Inflammatory macrophage treated with lipopolysaccharide for 4 hours (primary cell): ENCODE measurements around the gene UBE2J1.
A peak's percentile ranks its signal among the peaks of the same experiment; 100 is the strongest.
"Not testable (repeated sequence)": the region's sequence is repeated elsewhere in the genome, so short reads cannot be mapped to it uniquely, and the experiment has no call there.

Experiments used
- DNase-seq: peaks from one replicate; pipeline ENCODE4 v3.0.0-alpha.2; 2020

UBE2J1 gene

GRCh38 chr6:89352278-89353117, at the start of gene UBE2J1:
UBE2J1 (minus strand) TSS chr6:89352722; CDS start chr6:89352569, 153 bp downstream.
- peak; percentile 98 for DNase-seq

DNA sequence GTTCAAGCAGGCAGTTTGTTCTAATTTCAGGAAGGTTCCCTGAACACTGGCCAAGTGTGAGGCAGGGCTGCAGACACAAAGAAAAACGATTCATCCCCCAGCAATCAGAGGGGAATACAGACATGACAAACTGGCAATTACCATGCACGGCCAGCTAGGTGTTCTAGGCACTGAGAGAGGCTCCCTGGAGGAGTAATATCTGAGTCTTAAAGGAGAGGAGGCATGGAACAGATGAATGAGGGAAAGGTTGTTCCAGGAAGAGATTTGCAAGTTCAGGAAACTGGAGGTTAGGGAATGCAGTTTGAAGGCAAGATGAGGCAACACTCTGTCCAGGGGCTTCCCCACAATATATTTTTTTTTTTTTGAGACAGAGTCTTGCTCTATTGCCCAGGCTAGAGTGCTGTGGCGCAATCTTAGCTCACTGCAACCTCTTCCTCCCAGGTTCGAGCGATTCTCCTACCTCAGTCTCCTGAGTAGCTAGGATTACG, 48.4 kb upstream of the UBE2J1 start:
- DNase-seq: peak; percentile 35

- DNase-seq: no peak
These were observed 47.5 kb upstream of the UBE2J1 start for GRCh38 chr6:89400050-89400449.

DNA sequence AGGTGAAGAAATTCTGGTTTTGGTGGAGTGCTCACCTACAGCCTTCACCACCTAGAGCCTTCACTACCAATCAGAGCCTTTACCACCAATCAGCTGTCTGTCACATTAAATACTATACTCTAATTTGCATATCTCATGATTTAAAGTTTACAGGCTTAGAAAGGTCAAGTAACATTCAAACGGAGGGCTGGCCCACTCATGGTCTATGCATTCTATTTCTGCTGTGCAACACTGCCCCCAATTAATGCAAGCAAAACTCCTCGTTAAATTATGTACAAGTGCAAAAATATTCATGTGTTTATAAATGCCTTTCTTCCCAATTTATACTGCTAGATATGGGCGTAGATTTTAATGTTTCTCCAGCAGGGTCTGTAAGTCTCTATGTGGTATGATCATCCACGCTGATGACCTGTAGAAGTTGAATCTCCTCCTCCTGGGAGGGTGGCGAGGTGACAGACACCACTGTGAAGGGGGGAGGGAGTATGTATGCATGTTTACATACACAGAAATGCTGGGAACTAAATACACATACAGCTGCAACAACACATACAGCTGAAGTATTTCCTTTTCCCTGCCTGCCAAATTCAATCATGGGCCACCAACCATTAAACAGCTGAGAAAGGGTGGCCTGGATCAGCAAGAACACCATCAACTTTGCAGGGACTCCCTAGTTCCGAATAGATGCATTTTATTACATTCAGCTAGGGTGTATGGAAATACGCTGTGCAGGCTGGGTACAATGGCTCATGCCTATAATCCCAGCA, 46.4 kb upstream of the UBE2J1 start:
- DNase-seq: no peak

- DNase-seq: not testable (repeated sequence)
These were observed 45.4 kb upstream of the UBE2J1 start for GRCh38 chr6:89397884-89398283.

GRCh38 chr6:89393659-89394058, 41.1 kb upstream of the UBE2J1 start:
- no peak for DNase-seq

DNA sequence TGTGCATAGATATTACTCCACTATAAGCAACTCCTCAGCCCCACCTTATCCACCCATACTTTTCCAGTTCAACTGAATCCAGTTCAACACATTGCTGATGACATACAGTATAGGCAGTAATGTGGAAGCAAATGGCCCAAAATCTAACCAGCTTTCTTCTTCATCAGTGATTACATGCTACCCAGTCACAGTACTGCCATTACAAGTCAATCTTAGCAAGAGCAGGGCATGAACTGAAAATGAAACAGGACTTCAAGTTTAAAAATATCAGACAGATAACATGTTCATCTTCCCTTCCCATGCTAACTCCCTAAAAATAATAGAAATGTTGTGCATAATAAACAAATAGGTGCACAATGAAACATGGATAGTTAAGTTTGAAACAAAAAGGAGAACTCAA, 40.3 kb upstream of the UBE2J1 start:
- DNase-seq: no peak

- no peak for DNase-seq
These were observed 36.3 kb upstream of the UBE2J1 start for GRCh38 chr6:89388846-89389245.

DNA sequence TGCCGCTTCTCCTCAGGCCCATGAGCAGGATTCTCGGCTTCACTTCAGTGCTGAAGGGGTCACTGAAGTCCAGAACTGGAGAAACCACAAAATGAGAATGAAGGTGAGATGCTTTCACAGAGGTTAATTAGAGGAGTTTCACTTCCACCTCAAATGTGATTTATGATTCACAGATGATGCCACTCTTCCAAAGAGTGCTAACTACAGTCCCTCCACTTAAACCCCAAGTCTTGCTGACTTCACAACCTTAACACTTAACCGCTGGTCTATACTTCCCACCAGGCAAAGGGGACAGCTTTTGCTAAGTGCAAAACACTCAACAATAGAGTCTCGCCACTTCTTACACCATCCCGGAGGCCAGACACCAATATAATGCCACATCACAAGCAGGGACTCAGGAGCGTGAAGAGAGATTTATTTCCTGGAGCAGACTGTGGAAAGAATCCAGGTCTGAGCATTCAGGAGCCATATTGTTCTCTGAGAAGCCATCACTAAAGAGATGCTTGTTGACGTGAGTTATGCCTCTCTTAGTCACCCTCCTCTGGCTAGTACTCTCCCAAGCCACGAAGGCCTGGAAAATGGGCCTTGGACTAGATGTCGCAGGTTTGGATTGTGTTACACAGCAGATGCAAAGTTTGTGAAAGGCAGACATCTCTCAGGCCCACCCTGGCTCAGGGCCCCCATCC, 35.1 kb upstream of the UBE2J1 start:
- DNase-seq: no peak

DNA sequence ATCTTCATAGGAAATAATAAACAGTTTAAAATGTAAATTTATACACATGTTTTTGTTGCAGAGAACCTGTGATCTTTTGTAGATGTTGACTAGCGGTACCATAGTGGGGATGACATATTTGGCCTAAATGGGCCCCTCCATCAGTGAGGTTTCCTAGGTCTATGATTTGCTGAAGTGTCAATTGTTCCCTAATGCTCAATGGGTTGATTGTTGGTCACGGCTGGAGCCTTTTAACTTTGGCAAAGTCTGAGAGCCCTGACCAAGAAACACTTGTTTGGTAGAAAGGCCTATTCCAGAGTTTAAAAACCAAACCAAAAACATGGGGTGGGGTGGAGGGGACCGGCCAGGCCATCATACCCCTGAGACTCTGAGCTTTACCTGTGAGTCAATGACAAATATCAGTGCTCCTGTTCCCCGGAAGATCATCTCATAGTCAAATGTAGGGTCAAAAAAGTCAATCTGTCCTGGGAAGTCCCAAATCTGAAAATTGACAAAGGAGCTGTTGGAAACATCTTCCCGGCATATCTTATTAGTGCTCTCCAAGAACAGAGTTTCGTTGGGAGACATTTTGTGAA, 34.5 kb upstream of the UBE2J1 start:
- DNase-seq: no peak

DNA sequence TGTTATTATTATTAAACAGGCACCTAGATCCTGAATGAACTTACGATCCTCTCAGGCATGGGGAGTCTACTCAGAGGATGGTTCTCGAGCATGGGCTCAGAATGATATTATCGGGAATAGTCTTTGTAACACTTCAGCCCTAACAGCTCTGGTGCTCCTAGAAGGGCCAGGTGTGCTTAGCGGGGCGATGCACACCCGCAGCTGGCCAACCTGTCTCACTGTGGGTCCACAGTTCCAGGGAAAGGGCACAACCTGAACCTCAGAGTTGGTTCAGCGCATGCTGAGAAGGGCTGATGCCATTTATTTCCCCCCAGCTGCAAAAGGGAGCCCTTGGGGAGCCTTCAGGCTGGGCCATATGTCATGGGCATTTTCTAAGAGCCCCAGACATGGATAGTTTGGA, 33.3 kb upstream of the UBE2J1 start:
- no peak for DNase-seq

DNA sequence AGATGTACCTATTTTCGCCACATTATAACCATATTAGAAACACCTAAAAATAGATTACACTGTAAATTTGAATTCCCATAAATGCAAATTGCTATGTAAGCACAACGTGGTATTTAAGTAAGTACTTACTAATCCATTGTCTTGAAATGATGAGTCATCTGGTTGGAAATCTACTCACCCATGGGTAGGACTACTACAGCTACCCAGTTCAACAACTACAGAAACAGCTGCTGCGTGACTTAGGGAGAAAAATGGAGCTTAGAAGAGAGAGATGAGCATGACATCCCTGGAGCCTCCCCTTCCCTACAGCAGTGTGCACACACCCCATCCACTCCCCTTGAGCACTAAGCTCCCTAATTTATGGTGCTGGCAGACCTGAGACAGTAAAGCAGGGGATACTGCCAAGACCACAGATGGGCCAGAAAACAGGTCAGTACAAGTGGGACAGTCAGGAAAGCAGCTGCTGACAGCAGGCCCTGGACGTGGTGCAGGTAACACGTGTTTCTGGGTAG, 32.7 kb upstream of the UBE2J1 start:
- DNase-seq: peak; percentile 47

- DNase-seq: no peak
These were observed 28.5 kb upstream of the UBE2J1 start for GRCh38 chr6:89381031-89381430.

DNA sequence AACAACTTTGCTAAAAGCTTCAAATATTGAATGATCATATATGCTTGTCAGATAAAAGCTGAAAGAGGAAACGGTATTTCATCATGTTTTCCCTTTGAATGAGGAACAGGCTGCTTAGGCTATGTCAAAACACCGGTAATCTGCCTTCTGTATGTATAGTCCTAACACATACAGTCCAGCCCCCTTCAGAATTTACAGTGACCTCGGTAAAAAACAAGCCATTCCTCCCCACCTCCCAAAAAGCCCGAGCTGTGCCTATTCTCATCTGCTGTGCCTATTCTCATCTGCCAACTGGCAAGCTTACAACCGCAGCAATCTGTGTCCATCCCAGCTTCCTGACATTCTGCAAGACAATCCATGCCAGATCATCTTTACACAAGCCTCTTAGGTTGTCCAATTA, 26.8 kb upstream of the UBE2J1 start:
- peak; percentile 90 for DNase-seq

- DNase-seq: no peak
These were observed 26.1 kb upstream of the UBE2J1 start for GRCh38 chr6:89378628-89379027.

DNA sequence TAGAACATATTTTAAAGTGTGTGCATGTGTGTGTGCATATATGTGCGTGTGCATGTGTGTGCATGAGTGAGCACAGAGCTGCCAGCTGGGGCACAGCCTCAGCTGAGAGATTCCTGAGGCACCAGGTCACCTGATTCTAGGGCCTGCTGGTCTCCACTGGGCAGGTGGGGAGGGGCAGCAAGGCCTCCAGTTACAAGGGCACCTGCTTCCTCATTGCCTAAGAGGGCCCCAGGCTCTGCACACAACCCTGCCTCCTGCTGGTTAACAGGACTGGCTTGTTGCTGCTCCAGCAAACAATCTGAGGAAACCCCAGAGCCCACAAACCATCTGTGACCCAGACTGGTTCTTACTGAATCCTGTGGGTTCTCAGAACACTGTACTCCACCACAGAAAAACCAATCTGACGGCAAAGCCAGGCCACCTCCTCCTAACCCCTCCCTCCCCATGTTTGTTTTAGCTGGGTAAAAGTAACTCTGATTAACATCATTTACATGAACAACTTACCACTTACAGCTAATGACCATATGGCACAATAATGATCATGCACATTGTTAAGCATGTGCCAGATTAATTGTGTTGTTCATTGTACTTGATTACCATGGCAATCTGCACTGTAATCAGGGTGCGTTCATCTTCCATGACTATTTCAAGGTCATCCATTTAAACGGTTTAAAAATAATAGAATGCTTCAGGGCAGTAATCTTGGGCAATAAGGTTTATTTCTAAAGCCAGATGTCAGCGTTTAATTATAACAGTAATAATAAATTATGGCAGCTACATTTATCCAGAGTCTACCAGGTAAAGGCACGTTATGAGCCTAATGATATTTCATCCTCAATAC, 23.1 kb upstream of the UBE2J1 start:
- peak; percentile 21 for DNase-seq

DNA sequence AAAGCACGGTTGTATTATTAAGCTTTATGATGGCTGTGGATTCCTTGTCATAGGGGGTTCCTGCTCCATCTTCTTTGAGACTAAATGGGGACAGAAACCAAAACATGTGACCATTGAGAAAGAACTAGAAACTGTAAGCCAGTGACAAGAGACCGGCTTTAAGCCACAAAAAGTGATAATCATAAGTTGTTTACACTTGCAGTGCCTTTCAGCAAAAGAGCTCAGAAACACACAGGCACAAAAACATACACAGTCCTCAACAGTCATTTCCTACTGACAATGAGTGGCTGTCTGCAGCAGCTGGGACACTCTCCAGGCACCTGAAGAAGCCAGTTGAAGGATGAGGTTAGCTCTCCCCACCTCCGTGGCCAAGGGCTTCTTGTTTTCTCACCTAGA, 20.0 kb upstream of the UBE2J1 start:
- no peak for DNase-seq

DNA sequence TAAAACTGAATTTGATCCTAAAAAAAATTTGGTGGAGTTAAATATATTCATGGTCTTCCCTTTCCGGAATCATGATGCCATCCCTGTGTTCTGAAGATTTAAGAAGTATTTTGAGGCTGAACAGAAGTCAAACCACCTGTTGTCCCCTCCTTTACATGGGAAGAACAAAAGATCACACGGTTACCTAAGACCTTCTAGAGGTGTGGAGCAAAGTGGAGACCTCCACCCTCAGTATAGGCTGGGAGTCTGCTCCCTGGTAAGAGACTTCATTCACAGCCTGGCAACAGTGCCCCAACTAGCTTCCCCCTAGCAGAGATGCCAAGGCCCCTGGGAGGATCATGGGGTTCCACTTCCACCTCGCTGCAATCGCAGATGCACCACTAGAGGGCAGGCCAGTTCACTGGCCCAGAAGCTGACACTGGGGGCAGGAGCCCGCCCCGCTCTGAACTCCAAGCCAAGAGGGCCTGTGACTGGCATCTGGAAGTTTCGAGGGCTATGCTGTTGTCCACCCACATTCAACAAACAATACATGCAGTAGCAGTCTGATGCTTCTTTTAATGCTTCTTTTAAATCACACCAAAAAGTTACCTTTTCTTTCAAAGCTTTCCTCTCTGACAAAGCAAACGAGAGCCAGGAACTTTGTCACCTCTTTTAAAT, 19.5 kb upstream of the UBE2J1 start:
- peak; percentile 83 for DNase-seq

DNA sequence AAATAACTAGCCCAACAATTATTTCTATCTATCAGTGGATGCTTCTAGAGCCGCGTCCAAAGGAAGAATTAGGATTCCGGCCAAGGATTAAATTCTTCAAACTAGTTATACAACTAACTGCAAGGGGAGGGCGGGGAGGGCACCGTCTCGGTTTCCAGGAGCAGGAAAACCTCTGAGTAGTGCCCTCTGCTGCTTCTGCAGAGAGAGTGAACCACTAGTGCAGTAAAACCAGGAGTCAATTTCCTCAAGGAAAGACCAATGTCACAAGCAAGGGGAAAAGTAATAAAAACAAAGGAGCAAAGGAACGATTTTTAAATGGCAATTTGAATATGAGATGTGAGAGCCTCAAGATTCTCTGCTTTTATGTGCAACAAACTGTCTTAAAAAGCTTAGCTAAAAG, 16.5 kb upstream of the UBE2J1 start:
- DNase-seq: peak; percentile 19

DNA sequence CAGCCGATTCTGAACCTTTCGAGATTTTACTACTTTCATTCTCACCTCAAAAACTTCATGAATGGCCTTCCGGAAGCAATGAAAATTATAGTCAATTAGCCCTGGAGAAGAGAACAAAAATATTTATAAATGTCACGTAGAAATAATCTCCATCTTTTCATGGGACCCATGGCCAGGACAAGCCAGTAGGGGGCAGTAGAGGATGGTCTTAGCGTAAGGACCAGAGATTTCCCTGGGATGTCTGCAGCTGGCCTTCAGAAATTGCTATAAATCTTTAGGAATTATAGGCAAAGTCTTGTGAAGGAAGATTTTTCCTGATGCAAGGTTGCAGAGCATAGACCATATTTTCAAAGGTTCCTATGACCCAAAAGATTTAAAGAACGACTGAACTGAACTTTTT, 15.6 kb upstream of the UBE2J1 start:
- DNase-seq: peak; percentile 70

- DNase-seq: no peak
These were observed 12.1 kb upstream of the UBE2J1 start for GRCh38 chr6:89364586-89364985.
